GM21619 (cell line): ENCODE data around the gene MTF1.
"Not testable (repeated sequence)": the region's sequence is repeated elsewhere in the genome, so short reads cannot be mapped to it uniquely, and the experiment has no call there.

Experiments
- ATAC-seq: cut with Tn5 transposase; IDR thresholded peaks from one replicate; pipeline ENCODE4 v1.9.1; 2021; ENCODE audit not compliant: unreplicated experiment

The MTF1 gene

GRCh38 chr1:37794372-37795339 is 64.7 kb downstream of the MTF1 start:
- ATAC-seq, result no peak

- ATAC-seq, result peak; percentile 56
These were observed 65.5 kb downstream of the MTF1 start, which contains the start of gene MANEAL for GRCh38 chr1:37793773-37794371. Gene MANEAL (plus strand): TSS chr1:37793847. CDS start chr1:37794183, 336 bp downstream.

DNA sequence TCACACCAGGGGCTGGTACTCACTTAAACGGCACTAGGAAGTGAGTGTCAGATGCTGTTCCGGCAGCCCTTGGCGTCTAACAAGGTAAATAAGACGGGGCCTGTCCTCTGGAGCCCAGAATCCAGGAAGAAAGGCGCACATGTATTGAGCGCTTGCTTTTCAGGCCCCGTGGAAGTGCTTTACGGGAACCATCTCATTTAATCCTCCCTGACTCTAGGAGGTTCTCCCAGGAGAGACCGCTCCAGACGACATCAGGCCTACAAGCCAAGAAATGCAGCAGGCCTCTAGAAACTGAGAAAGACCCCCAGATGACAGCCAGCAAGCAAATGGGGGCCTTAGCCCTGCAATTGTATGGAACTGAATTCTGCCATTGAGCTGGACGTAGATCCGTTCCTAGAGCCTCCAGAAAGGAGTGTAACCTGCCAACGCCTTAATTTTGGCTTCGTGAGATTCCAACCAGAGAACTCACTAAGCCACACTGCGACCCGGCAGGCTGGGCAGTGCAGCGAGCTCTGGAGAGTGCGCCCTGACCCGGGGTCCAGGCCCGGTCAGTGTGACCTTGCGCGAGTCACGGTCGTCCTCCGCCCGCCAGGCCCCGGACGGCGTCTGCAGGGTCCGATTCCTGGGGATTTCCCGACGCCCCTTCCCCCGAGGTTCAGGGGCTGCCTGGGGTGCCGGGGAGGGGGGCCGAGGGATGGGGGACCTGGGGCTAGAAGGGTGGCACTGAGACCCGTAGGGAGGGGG is 66.3 kb downstream of the MTF1 start:
- ATAC-seq, result no peak

DNA sequence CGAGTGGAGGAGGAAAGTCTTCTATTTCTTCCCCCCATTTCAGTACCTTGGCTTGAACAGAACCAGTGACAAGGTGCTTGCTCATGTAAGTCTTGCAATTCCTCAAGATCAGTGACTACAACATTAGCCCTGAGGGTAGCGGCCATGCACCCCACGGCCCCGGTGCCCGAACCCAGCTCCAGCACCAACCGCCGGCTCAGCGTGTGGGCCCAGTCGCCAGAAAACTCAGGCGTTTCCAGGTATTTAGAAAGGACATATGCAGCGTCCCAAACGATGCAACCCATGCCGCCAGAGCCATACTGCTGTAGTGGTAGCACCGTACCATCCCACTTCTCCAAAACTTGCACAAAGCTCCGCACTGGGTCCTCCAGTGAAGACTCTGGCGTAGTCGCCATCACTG is 76.9 kb downstream of the MTF1 start:
- ATAC-seq, result no peak

DNA sequence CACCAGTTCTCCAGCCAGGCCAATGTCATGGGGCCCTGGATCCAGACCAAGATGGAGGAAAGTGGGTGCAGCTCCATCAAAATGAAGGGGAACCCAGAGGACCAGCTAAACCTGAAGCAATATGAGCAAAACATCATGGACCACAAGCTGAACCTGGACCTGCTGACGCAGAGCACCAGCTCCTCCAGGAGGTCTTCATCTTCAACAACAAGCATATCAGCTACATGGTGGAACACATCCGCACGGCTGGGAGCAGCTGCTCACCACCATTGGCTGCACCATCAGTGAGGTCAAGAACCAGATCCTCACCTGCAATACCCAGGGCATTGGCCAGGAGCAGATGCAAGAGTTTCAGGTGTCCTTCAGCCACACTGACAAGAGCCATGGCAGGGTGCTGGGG is 80.7 kb downstream of the MTF1 start:
- no peak for ATAC-seq

GRCh38 chr1:37776946-37777516 is 82.4 kb downstream of the MTF1 start:
- ATAC-seq, result no peak

DNA sequence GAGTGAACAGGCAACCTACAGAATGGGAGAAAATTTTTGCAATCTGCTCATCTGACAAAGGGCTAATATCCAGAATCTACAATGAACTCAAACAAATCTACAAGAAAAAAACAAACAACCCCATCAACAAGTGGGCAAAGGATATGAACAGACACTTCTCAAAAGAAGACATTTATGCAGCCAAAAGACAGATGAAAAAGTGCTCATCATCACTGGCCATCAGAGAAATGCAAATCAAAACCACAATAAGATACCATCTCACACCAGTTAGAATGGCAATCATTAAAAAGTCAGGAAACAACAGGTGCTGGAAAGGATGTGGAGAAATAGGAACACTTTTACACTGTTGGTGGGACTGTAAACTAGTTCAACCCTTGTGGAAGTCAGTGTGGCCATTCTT is 88.0 kb downstream of the MTF1 start:
- ATAC-seq, result not testable (repeated sequence)

GRCh38 chr1:37767488-37767887 is 91.9 kb downstream of the MTF1 start:
- no peak for ATAC-seq

- no peak for ATAC-seq
These were observed 93.3 kb downstream of the MTF1 start for GRCh38 chr1:37765916-37766664.

- no peak for ATAC-seq
These were observed 94.4 kb downstream of the MTF1 start, which contains the start of gene EPHA10 for GRCh38 chr1:37764888-37765441. Gene EPHA10 (minus strand): TSS chr1:37765120. CDS start chr1:37765066, 54 bp downstream.

GRCh38 chr1:37764414-37764825 is 95.0 kb downstream of the MTF1 start:
- no peak for ATAC-seq

DNA sequence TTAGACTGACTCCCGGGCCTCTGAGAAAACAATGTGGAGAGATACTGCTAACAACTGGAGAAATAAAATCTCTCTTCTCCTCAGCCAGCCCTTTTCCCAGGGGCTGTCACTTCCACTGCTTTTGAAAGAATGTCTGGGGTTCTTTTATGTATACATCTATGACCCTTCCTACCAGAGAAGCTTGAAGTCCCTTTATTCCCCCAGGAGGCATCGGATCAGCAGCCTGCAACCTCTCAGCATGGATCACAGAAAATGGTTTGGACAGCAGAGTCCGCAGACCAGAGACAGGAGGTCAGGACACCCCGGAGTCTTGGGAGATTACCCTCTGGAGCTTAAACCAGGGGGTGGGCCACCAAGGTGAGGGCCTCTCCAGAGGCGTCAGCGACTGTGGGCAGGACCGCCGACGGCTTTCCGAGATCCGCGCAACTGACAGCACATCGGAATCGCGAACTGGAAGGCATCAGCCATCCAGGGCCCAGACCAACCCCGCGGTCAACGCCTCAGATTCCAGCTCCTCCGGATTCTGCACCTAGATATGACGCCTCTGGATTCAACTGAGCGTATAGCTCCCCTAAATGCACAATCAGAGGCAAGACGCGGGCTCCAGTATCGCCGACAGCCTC is 95.5 kb downstream of the MTF1 start:
- ATAC-seq, result no peak

- ATAC-seq, result no peak
These were observed 96.9 kb downstream of the MTF1 start for GRCh38 chr1:37762516-37762915.

- no peak for ATAC-seq
These were observed 97.8 kb downstream of the MTF1 start for GRCh38 chr1:37761416-37762095.
